ENCODE data around the gene PLEKHJ1.
"Not testable (repeated sequence)": the region's sequence is repeated elsewhere in the genome, so short reads cannot be mapped to it uniquely, and the experiment has no call there.

The PLEKHJ1 gene

GRCh38 chr19:2217591-2217990, 18.5 kb downstream of the PLEKHJ1 start:
- no peak for DNase-seq

- DNase-seq = no peak
Measured at GRCh38 chr19:2216361-2217225, 19.5 kb downstream of the PLEKHJ1 start.

- no peak for DNase-seq
Measured at GRCh38 chr19:2215281-2215751, 20.8 kb downstream of the PLEKHJ1 start.

- no peak for DNase-seq
Measured at GRCh38 chr19:2214251-2214650, 21.9 kb downstream of the PLEKHJ1 start.

- DNase-seq = no peak
Measured at GRCh38 chr19:2213799-2214198, 22.3 kb downstream of the PLEKHJ1 start.

- no peak for DNase-seq
Measured at GRCh38 chr19:2212861-2213711, 23.0 kb downstream of the PLEKHJ1 start.

GRCh38 chr19:2210987-2211740, 25.0 kb downstream of the PLEKHJ1 start:
- no peak for DNase-seq

- no peak for DNase-seq
Measured at GRCh38 chr19:2210206-2210605, 25.9 kb downstream of the PLEKHJ1 start.

- no peak for DNase-seq
Measured at GRCh38 chr19:2209408-2209807, 26.7 kb downstream of the PLEKHJ1 start.

GRCh38 chr19:2208975-2209374, 27.2 kb downstream of the PLEKHJ1 start:
- no peak for DNase-seq

GRCh38 chr19:2207991-2208860, 27.9 kb downstream of the PLEKHJ1 start:
- no peak for DNase-seq

GRCh38 chr19:2207008-2207407, 29.1 kb downstream of the PLEKHJ1 start:
- no peak for DNase-seq

GRCh38 chr19:2202366-2202765, 33.8 kb downstream of the PLEKHJ1 start:
- no peak for DNase-seq

- no peak for DNase-seq
Measured at GRCh38 chr19:2201473-2202148, 34.5 kb downstream of the PLEKHJ1 start.

- DNase-seq = not testable (repeated sequence)
Measured at GRCh38 chr19:2200624-2201294, 35.4 kb downstream of the PLEKHJ1 start.

- no peak for DNase-seq
Measured at GRCh38 chr19:2199861-2200623, 36.1 kb downstream of the PLEKHJ1 start.

- DNase-seq = no peak
Measured at GRCh38 chr19:2199215-2199614, 36.9 kb downstream of the PLEKHJ1 start.

GRCh38 chr19:2198317-2198716, 37.8 kb downstream of the PLEKHJ1 start:
- no peak for DNase-seq

GRCh38 chr19:2197270-2197669, 38.9 kb downstream of the PLEKHJ1 start:
- no peak for DNase-seq

- DNase-seq = no peak
Measured at GRCh38 chr19:2195914-2196313, 40.2 kb downstream of the PLEKHJ1 start.

All from activated CD4-positive, CD25-positive, alpha-beta regulatory T cell (primary cell).